ENCODE data around the gene NNAT.
A peak's percentile ranks its signal among the peaks of the same experiment; 100 is the strongest.

The NNAT gene

GRCh38 chr20:37522260-37523011 lies 1.4 kb downstream of the NNAT start:
- DNase-seq: no peak

- no peak for DNase-seq
These were observed 2.0 kb downstream of the NNAT start for GRCh38 chr20:37523012-37523391.

GRCh38 chr20:37523911-37524700 lies 3.1 kb downstream of the NNAT start:
- no peak for DNase-seq

- no peak for DNase-seq
These were observed 4.0 kb downstream of the NNAT start for GRCh38 chr20:37524859-37525708.

GRCh38 chr20:37525810-37526209 lies 4.8 kb downstream of the NNAT start:
- DNase-seq: no peak

GRCh38 chr20:37526238-37526838 lies 5.3 kb downstream of the NNAT start:
- DNase-seq: no peak

- DNase-seq: peak; percentile 53
These were observed 6.0 kb downstream of the NNAT start for GRCh38 chr20:37526839-37527637.

GRCh38 chr20:37527638-37528445 lies 6.8 kb downstream of the NNAT start, which contains the start of gene BLCAP:
BLCAP (minus strand) TSS chr20:37527876; CDS start chr20:37519174, 8,702 bp downstream.
- peak; percentile 100 for DNase-seq

GRCh38 chr20:37528446-37529213 lies 7.6 kb downstream of the NNAT start:
- no peak for DNase-seq

GRCh38 chr20:37529214-37529967 lies 8.3 kb downstream of the NNAT start:
- no peak for DNase-seq

- DNase-seq: no peak
These were observed 9.0 kb downstream of the NNAT start for GRCh38 chr20:37529968-37530600.

- DNase-seq: no peak
These were observed 9.6 kb downstream of the NNAT start for GRCh38 chr20:37530696-37531095.

- DNase-seq: no peak
These were observed 10.8 kb downstream of the NNAT start for GRCh38 chr20:37531856-37532255.

- no peak for DNase-seq
These were observed 12.2 kb downstream of the NNAT start for GRCh38 chr20:37533154-37533715.

GRCh38 chr20:37534401-37535157 lies 13.5 kb downstream of the NNAT start:
- peak; percentile 59 for DNase-seq

- no peak for DNase-seq
These were observed 14.5 kb downstream of the NNAT start for GRCh38 chr20:37535443-37536132.

- no peak for DNase-seq
These were observed 16.5 kb downstream of the NNAT start for GRCh38 chr20:37537505-37537904.
